Smooth muscle cell (in vitro differentiated cells): Measurements from ENCODE around the gene SBK3. TPM values are rescaled to one million over a fixed set of nuclear protein-coding genes. Genes with fewer than 3 reads are reported as not detected.
"Not testable (repeated sequence)": the region's sequence is repeated elsewhere in the genome, so short reads cannot be mapped to it uniquely, and the experiment has no call there.

ENCODE experiments used
- DNase-seq: peaks from one replicate; lab custom pipeline; 2025; ENCODE audit not compliant: unreplicated experiment; lab: John Stamatoyannopoulos, UW
- H2AFZ ChIP-seq: fragments of 200-600 bp; sonication (generic); 2 replicates; pipeline ENCODE4 v1.6.0; 2016; ENCODE audit warnings: antibody characterized with exemption, low read depth, mild to moderate bottlenecking
- H3F3A ChIP-seq: fragments of 200-600 bp; sonication (generic); 2 replicates; pipeline ENCODE4 v1.6.0; 2017; ENCODE audit warnings: antibody characterized with exemption, low read depth
- H3K27ac ChIP-seq: fragments of 200-600 bp; sonication (generic); 2 replicates; pipeline ENCODE4 v1.5.1; 2016; ENCODE audit warnings: low read depth, mild to moderate bottlenecking
- H3K27me3 ChIP-seq: fragments of 200-600 bp; sonication (generic); 2 replicates; pipeline ENCODE4 v1.6.1; 2016; ENCODE audit warnings: low read depth, mild to moderate bottlenecking
- H3K36me3 ChIP-seq: fragments of 200-600 bp; sonication (generic); 2 replicates; pipeline ENCODE4 v1.5.1; 2016; ENCODE audit warnings: low read depth
- H3K4me1 ChIP-seq: fragments of 200-600 bp; sonication (generic); 2 replicates; pipeline ENCODE4 v1.5.1; 2016; ENCODE audit warnings: low read depth
- H3K4me2 ChIP-seq: fragments of 200-600 bp; sonication (generic); 2 replicates; pipeline ENCODE4 v1.6.0; 2016; ENCODE audit warnings: mild to moderate bottlenecking
- H3K4me3 ChIP-seq: fragments of 200-600 bp; sonication (generic); 2 replicates; pipeline ENCODE4 v1.5.1; 2016; ENCODE audit warnings: mild to moderate bottlenecking
- H3K79me2 ChIP-seq: fragments of 200-600 bp; sonication (generic); 2 replicates; pipeline ENCODE4 v1.6.0; 2016; ENCODE audit warnings: low read depth, mild to moderate bottlenecking
- H3K9ac ChIP-seq: fragments of 200-600 bp; sonication (generic); 2 replicates; pipeline ENCODE4 v1.6.0; 2016; ENCODE audit warnings: low read depth
- H3K9me3 ChIP-seq: fragments of 200-600 bp; sonication (generic); replicated peaks from 2 replicates; pipeline ENCODE4 v1.5.1; 2016; ENCODE audit warnings: low read depth
- H4K20me1 ChIP-seq: fragments of 200-600 bp; sonication (generic); 2 replicates; pipeline ENCODE4 v1.6.0; 2016; ENCODE audit warnings: low read depth
- CTCF ChIP-seq: fragments of 200-600 bp; sonication (generic); IDR thresholded peaks from 2 replicates; pipeline ENCODE4 v1.5.1; 2017; ENCODE audit warnings: borderline replicate concordance, mild to moderate bottlenecking, antibody characterized with exemption; ENCODE audit not compliant: insufficient read depth, poor library complexity, severe bottlenecking
- WGBS: methylation state at CpG from one replicate; pipeline ENCODE4 v1.1.7; 2016; ENCODE audit warnings: low lambda C conversion rate; 5-methylcytosine and 5-hydroxymethylcytosine counted together
- polyA plus RNA-seq: library from polyadenylated mRNA; unstranded; fragments of >200 nt; fragmentation: Nextera tagmentation; extraction: Ambion mirVana; gene quantifications from 2 replicates; pipeline ENCODE4 v1.2.1, GENCODE V29; 2016
- total RNA-seq: library from RNA; depleted of rRNA; stranded (reverse); fragments of >200 nt; gene quantifications from 2 replicates; pipeline ENCODE4 v1.2.3, GENCODE V29; 2014

SBK3 gene
- total and polyA plus RNA-seq, 2 experiments from 2014 or later: not detected

- H3K9me3 ChIP-seq: no peaks in the 10 kb centered on the region
- no peaks in the 10 kb centered on the region for H3F3A ChIP-seq
- no peak for DNase-seq
- H4K20me1 ChIP-seq: no peaks in the 10 kb centered on the region
- H3K4me3 ChIP-seq: no peak overlapping the region
- H3K27me3 ChIP-seq: no peaks in the 10 kb centered on the region
- no peak overlapping the region for H3K4me2 ChIP-seq
- no peak overlapping the region for H2AFZ ChIP-seq
- no peak overlapping the region for H3K27ac ChIP-seq
- H3K36me3 ChIP-seq: no peaks in the 10 kb centered on the region
- H3K79me2 ChIP-seq: no peaks in the 10 kb centered on the region
- no peak overlapping the region for H3K9ac ChIP-seq
- no peaks in the 10 kb centered on the region for H3K4me1 ChIP-seq
- no peak for TF ChIP-seq CTCF
- WGBS: 89% methylated on average over 12 of the region's 12 CpGs
These were observed 10.0 kb downstream of the SBK3 start for GRCh38 chr19:55535173-55535964.

DNA sequence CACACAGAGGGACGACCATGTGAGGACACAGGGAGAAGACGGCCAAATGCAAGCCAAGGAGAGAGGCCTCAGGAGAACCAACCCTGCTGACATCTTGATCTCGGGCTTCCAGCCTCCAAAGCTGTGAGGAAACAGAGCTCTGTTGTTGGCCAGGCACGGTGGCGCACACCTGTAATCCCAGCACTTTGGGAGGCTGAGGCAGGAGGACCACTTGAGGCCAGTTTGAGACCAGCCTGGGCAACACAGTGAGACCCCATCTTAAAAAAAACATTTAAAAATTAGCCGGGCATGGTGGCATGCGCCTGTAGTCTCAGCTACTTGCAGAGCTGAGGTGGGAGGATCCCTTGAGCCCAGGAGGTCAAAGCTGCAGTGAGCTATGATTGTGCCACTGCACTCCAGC is 11.1 kb downstream of the SBK3 start:
- not testable (repeated sequence) for H3K9ac ChIP-seq, H2AFZ ChIP-seq, H3K4me1 ChIP-seq, H3K36me3 ChIP-seq, H3K79me2 ChIP-seq, H3F3A ChIP-seq, H3K27ac ChIP-seq, H3K27me3 ChIP-seq, H3K4me2 ChIP-seq, H3K9me3 ChIP-seq, H4K20me1 ChIP-seq, DNase-seq, H3K4me3 ChIP-seq
- WGBS: 95% methylated on average over 7 of the region's 7 CpGs

GRCh38 chr19:55530996-55531395 is 14.3 kb downstream of the SBK3 start:
- Histone ChIP-seq H3K4me1 (no peaks in the 10 kb centered on the region), H3F3A (no peaks in the 10 kb centered on the region), H3K9ac (no peak overlapping the region), H3K27ac (no peak overlapping the region), H4K20me1 (no peaks in the 10 kb centered on the region), H2AFZ (no peak overlapping the region), H3K4me3 (no peak overlapping the region), H3K4me2 (no peak overlapping the region), H3K9me3 (no peaks in the 10 kb centered on the region), H3K79me2 (no peaks in the 10 kb centered on the region), H3K36me3 (no peaks in the 10 kb centered on the region), H3K27me3 (no peaks in the 10 kb centered on the region)
- no peak for TF ChIP-seq CTCF
- WGBS: 95% methylated on average over 25 of the region's 26 CpGs
- no peak for DNase-seq

GRCh38 chr19:55529636-55530234 is 15.6 kb downstream of the SBK3 start:
- no peak for TF ChIP-seq CTCF
- Histone ChIP-seq H3K36me3 (no peaks in the 10 kb centered on the region), H3K4me3 (no peak overlapping the region), H3K79me2 (no peaks in the 10 kb centered on the region), H3K4me2 (no peak overlapping the region), H3K9ac (no peak overlapping the region), H3K27ac (no peak overlapping the region), H3F3A (no peaks in the 10 kb centered on the region), H3K27me3 (no peaks in the 10 kb centered on the region), H3K4me1 (no peaks in the 10 kb centered on the region), H3K9me3 (no peaks in the 10 kb centered on the region), H2AFZ (no peak overlapping the region), H4K20me1 (no peaks in the 10 kb centered on the region)
- 100% methylated on average over 1 of the region's 56 CpGs for WGBS
- DNase-seq: no peak
